Activated naive CD4-positive, alpha-beta T cell treated with anti-CD3 and anti-CD28 coated beads, Interleukin-2, amount 50 U/mL, for 24 hours (primary cell): ENCODE measurements around the gene C11orf54.
A peak's percentile ranks its signal among the peaks of the same experiment; 100 is the strongest.

Experiments
- H3K27ac Mint-ChIP-seq: one replicate; pipeline ENCODE4 v1.8.0; 2021; ENCODE audit warnings: mild to moderate bottlenecking, mixed read lengths
- H3K27me3 Mint-ChIP-seq: one replicate; pipeline ENCODE4 v1.8.0; 2021; ENCODE audit warnings: mixed read lengths
- H3K36me3 Mint-ChIP-seq: one replicate; pipeline ENCODE4 v1.8.0; 2021; ENCODE audit warnings: mixed read lengths
- H3K4me1 Mint-ChIP-seq: one replicate; pipeline ENCODE4 v1.8.0; 2021; ENCODE audit warnings: mixed read lengths
- H3K4me3 Mint-ChIP-seq: one replicate; pipeline ENCODE4 v1.8.0; 2021; ENCODE audit warnings: mild to moderate bottlenecking, mixed read lengths
- H3K9me3 Mint-ChIP-seq: one replicate; pipeline ENCODE4 v1.8.0; 2021; ENCODE audit warnings: mixed read lengths

Gene C11orf54

GRCh38 chr11:93729129-93729616 lies 12.3 kb upstream of the C11orf54 start:
- H3K36me3 Mint-ChIP-seq: peaks cover 24% of the 10 kb centered on the region
- peaks cover 19% of the 10 kb centered on the region for H3K4me1 Mint-ChIP-seq

GRCh38 chr11:93730108-93731107 lies 11.1 kb upstream of the C11orf54 start:
- Mint-ChIP-seq H3K4me1 (peaks cover 31% of the 10 kb centered on the region), H3K36me3 (peaks cover 29% of the 10 kb centered on the region), H3K9me3 (no peaks in the 10 kb centered on the region), H3K27me3 (no peaks in the 10 kb centered on the region), H3K4me3 (no peak overlapping the region), H3K27ac (peak overlapping the region; percentile 60)

More at GRCh38 chr11:93729129-93729616, 12.3 kb upstream of the C11orf54 start:
- Mint-ChIP-seq H3K4me3 (no peak overlapping the region), H3K9me3 (no peaks in the 10 kb centered on the region), H3K27ac (peak overlapping the region; percentile 69), H3K27me3 (no peaks in the 10 kb centered on the region)

- Mint-ChIP-seq H3K4me3 (peak overlapping the region; percentile 4), H3K9me3 (no peaks in the 10 kb centered on the region), H3K27ac (peak overlapping the region; percentile 72), H3K4me1 (peaks cover 47% of the 10 kb centered on the region), H3K27me3 (no peaks in the 10 kb centered on the region), H3K36me3 (peaks cover 35% of the 10 kb centered on the region)
Measured at GRCh38 chr11:93732237-93732892, 9.1 kb upstream of the C11orf54 start.

- Mint-ChIP-seq H3K4me3 (peak overlapping the region; percentile 54), H3K4me1 (peaks cover 58% of the 10 kb centered on the region), H3K27me3 (no peaks in the 10 kb centered on the region), H3K36me3 (peaks cover 43% of the 10 kb centered on the region), H3K9me3 (no peaks in the 10 kb centered on the region), H3K27ac (peak overlapping the region; percentile 80)
Measured at GRCh38 chr11:93733474-93733873, 8.0 kb upstream of the C11orf54 start.

GRCh38 chr11:93734427-93735222 lies 6.8 kb upstream of the C11orf54 start:
- no peaks in the 10 kb centered on the region for H3K9me3 Mint-ChIP-seq
- H3K27me3 Mint-ChIP-seq: no peaks in the 10 kb centered on the region
- H3K4me3 Mint-ChIP-seq: peak overlapping the region; percentile 70
- peaks cover 69% of the 10 kb centered on the region for H3K4me1 Mint-ChIP-seq
- peak overlapping the region; percentile 65 for H3K27ac Mint-ChIP-seq
- H3K36me3 Mint-ChIP-seq: peaks cover 51% of the 10 kb centered on the region

GRCh38 chr11:93735627-93736026 lies 5.8 kb upstream of the C11orf54 start:
- Mint-ChIP-seq H3K9me3 (no peaks in the 10 kb centered on the region), H3K36me3 (peaks cover 55% of the 10 kb centered on the region), H3K4me3 (peak overlapping the region; percentile 99), H3K27ac (peak overlapping the region; percentile 27), H3K27me3 (no peaks in the 10 kb centered on the region), H3K4me1 (peaks cover 71% of the 10 kb centered on the region)

- peaks cover 59% of the 10 kb centered on the region for H3K36me3 Mint-ChIP-seq
- peaks cover 71% of the 10 kb centered on the region for H3K4me1 Mint-ChIP-seq
- no peaks in the 10 kb centered on the region for H3K9me3 Mint-ChIP-seq
- H3K27me3 Mint-ChIP-seq: no peaks in the 10 kb centered on the region
- peak overlapping the region; percentile 27 for H3K27ac Mint-ChIP-seq
- H3K4me3 Mint-ChIP-seq: peak overlapping the region; percentile 99
Measured at GRCh38 chr11:93736129-93736528, 5.3 kb upstream of the C11orf54 start.

GRCh38 chr11:93737904-93738612 lies 3.4 kb upstream of the C11orf54 start:
- H3K4me1 Mint-ChIP-seq: peaks cover 63% of the 10 kb centered on the region

GRCh38 chr11:93738647-93739081 lies 2.8 kb upstream of the C11orf54 start:
- peaks cover 64% of the 10 kb centered on the region for H3K4me1 Mint-ChIP-seq
- peaks cover 56% of the 10 kb centered on the region for H3K36me3 Mint-ChIP-seq
- H3K27me3 Mint-ChIP-seq: no peaks in the 10 kb centered on the region
- H3K9me3 Mint-ChIP-seq: no peaks in the 10 kb centered on the region
- peak overlapping the region; percentile 99 for H3K4me3 Mint-ChIP-seq
- peak overlapping the region; percentile 99 for H3K27ac Mint-ChIP-seq

More at GRCh38 chr11:93737904-93738612, 3.4 kb upstream of the C11orf54 start:
- Mint-ChIP-seq H3K4me3 (peak overlapping the region; percentile 99), H3K27ac (peak overlapping the region; percentile 99), H3K36me3 (peaks cover 59% of the 10 kb centered on the region), H3K27me3 (no peaks in the 10 kb centered on the region), H3K9me3 (no peaks in the 10 kb centered on the region)

- H3K36me3 Mint-ChIP-seq: peaks cover 52% of the 10 kb centered on the region
- no peaks in the 10 kb centered on the region for H3K27me3 Mint-ChIP-seq
- no peaks in the 10 kb centered on the region for H3K9me3 Mint-ChIP-seq
- peak overlapping the region; percentile 99 for H3K4me3 Mint-ChIP-seq
- peaks cover 59% of the 10 kb centered on the region for H3K4me1 Mint-ChIP-seq
- H3K27ac Mint-ChIP-seq: peak overlapping the region; percentile 99
Measured at GRCh38 chr11:93740031-93740729, 1.3 kb upstream of the C11orf54 start.

GRCh38 chr11:93740730-93741093 lies 760 bp upstream of the C11orf54 start:
- Mint-ChIP-seq H3K36me3 (peaks cover 50% of the 10 kb centered on the region), H3K4me1 (peaks cover 56% of the 10 kb centered on the region), H3K27ac (peak overlapping the region; percentile 99), H3K27me3 (no peaks in the 10 kb centered on the region), H3K4me3 (peak overlapping the region; percentile 99), H3K9me3 (no peaks in the 10 kb centered on the region)

GRCh38 chr11:93741882-93742226 lies 382 bp downstream of the C11orf54 start:
- peaks cover 43% of the 10 kb centered on the region for H3K36me3 Mint-ChIP-seq
- H3K4me3 Mint-ChIP-seq: peak overlapping the region; percentile 99
- peak overlapping the region; percentile 99 for H3K27ac Mint-ChIP-seq
- H3K4me1 Mint-ChIP-seq: peaks cover 51% of the 10 kb centered on the region
- H3K9me3 Mint-ChIP-seq: no peaks in the 10 kb centered on the region
- no peaks in the 10 kb centered on the region for H3K27me3 Mint-ChIP-seq

GRCh38 chr11:93743291-93743690 lies 1.8 kb downstream of the C11orf54 start:
- Mint-ChIP-seq H3K9me3 (no peaks in the 10 kb centered on the region), H3K27me3 (no peaks in the 10 kb centered on the region), H3K36me3 (peaks cover 33% of the 10 kb centered on the region), H3K4me3 (peak overlapping the region; percentile 70), H3K27ac (peak overlapping the region; percentile 59), H3K4me1 (peaks cover 41% of the 10 kb centered on the region)

GRCh38 chr11:93744669-93745004 lies 3.2 kb downstream of the C11orf54 start:
- H3K27ac Mint-ChIP-seq: no peak overlapping the region
- no peak overlapping the region for H3K4me3 Mint-ChIP-seq
- peaks cover 29% of the 10 kb centered on the region for H3K4me1 Mint-ChIP-seq
- peaks cover 20% of the 10 kb centered on the region for H3K36me3 Mint-ChIP-seq
- H3K9me3 Mint-ChIP-seq: no peaks in the 10 kb centered on the region
- H3K27me3 Mint-ChIP-seq: no peaks in the 10 kb centered on the region
